ENCODE data around the gene VILL. TPM values are rescaled to one million over a fixed set of nuclear protein-coding genes. Genes with fewer than 3 reads are reported as not detected.

The VILL gene
- total and polyA plus RNA-seq, 2 experiments from 2014 or later: 0.75 to 3.4 TPM

DNA sequence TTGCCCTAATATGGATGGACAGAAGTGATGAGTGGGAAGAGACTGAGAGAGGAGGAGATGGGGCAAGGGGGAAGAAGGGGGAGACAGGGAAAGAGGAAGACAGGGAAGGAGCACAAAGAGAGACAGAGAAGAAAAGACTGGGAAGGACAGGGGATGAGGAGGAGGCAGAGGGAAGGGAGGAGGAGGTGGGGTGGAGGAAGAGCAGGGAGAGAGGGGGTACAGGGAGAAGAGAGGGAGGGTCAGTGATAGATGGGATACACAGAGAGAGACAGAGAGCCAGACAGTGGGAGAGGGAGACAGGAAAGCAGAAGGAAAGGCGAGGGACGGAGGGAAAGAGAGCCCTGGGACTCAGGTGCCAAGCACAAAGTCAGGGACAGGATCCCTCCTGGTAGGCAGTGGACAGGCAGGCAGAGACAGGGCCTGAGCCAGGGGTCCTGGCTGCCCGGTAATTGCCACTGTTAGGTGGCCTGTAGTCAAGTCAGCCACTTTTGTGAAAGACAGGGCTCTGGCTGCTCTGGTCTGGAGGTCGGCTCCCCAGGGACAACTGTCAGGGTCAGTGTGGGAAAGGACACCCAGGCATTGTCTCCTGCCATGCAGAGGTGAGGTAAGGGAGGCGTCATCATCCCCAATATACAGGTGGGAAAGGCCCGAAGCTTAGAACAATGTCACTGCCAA is 9.8 kb downstream of the VILL start:
- Histone ChIP-seq H3K4me1 (ENCODE audit: low read depth) (no peaks in the 10 kb centered on the region), H3K4me3 (no peak overlapping the region), H3K36me3 (no peaks in the 10 kb centered on the region), H3K27me3 (no peaks in the 10 kb centered on the region), H3K27ac (no peak overlapping the region), H3K9me3 (ENCODE audit: low read depth) (no peaks in the 10 kb centered on the region)
- no peak for DNase-seq (ENCODE audit: low read depth in 1 of 2, low spot score in 1 of 2)
- TF ChIP-seq, protein P1, sequence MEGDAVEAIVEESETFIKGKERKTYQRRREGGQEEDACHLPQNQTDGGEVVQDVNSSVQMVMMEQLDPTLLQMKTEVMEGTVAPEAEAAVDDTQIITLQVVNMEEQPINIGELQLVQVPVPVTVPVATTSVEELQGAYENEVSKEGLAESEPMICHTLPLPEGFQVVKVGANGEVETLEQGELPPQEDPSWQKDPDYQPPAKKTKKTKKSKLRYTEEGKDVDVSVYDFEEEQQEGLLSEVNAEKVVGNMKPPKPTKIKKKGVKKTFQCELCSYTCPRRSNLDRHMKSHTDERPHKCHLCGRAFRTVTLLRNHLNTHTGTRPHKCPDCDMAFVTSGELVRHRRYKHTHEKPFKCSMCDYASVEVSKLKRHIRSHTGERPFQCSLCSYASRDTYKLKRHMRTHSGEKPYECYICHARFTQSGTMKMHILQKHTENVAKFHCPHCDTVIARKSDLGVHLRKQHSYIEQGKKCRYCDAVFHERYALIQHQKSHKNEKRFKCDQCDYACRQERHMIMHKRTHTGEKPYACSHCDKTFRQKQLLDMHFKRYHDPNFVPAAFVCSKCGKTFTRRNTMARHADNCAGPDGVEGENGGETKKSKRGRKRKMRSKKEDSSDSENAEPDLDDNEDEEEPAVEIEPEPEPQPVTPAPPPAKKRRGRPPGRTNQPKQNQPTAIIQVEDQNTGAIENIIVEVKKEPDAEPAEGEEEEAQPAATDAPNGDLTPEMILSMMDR (IDR thresholded peaks at IDR 0.05; ENCODE audit: low read depth, low read length): no peak

DNA sequence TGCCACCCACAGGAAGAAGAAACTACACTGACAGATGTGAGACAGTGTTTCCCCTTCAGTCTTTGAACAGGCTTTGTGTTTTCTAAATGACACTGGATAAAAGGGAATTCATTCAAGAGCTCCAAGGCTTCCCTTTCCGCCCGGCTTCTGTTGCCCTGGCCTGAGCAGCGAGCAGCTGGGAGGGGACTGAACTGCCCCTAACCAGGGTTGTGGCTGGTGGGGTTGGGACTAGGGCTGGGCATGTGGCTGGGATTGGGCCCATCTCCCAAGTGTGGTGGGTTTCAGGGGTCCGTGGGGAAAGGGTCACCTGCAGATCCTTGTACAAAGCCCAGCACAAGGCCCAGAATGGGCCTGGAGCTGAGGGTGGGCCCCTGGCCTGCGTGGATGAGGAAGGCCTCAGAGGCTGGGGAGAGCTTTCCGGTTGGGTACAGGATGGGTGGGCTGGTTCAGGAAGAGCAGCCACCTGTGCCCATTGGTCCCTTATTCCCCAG is 10.4 kb downstream of the VILL start:
- TF ChIP-seq, protein P1 (IDR thresholded peaks at IDR 0.05; ENCODE audit: low read depth, low read length): no peak
- no peak overlapping the region for H3K4me3 ChIP-seq
- DNase-seq (ENCODE audit: low read depth in 1 of 2, low spot score in 1 of 2): no peak
- H3K27me3 ChIP-seq: no peaks in the 10 kb centered on the region
- H3K27ac ChIP-seq: no peak overlapping the region
- no peaks in the 10 kb centered on the region for H3K36me3 ChIP-seq
- no peaks in the 10 kb centered on the region for H3K4me1 ChIP-seq (ENCODE audit: low read depth)
- no peaks in the 10 kb centered on the region for H3K9me3 ChIP-seq (ENCODE audit: low read depth)

DNA sequence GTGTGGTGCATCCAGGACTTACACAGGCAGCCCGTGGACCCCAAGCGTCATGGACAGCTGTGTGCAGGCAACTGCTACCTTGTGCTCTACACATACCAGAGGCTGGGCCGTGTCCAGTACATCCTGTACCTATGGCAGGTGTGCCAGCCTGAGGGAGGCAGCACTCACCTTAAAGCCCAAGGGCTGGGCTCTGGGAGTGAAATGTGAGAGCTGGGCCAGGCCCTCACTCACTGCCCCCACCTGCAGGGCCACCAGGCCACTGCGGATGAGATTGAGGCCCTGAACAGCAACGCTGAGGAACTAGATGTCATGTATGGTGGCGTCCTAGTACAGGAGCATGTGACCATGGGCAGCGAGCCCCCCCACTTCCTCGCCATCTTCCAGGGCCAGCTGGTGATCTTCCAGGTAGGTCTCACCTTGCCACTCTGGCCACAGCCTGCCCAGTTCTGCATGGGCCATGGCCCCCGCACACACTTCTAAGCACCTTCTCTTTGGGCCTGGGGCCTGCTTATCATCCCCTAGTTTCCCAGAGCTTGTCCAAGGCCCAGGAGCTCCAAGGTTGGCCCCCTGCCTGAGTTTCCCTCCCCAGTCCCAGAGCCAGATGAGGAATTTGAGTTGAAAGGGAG is 11.0 kb downstream of the VILL start:
- no peak for DNase-seq (ENCODE audit: low read depth in 1 of 2, low spot score in 1 of 2)
- TF ChIP-seq, protein P1 (IDR thresholded peaks at IDR 0.05; ENCODE audit: low read depth, low read length): no peak
- H3K27me3 ChIP-seq: no peaks in the 10 kb centered on the region

DNA sequence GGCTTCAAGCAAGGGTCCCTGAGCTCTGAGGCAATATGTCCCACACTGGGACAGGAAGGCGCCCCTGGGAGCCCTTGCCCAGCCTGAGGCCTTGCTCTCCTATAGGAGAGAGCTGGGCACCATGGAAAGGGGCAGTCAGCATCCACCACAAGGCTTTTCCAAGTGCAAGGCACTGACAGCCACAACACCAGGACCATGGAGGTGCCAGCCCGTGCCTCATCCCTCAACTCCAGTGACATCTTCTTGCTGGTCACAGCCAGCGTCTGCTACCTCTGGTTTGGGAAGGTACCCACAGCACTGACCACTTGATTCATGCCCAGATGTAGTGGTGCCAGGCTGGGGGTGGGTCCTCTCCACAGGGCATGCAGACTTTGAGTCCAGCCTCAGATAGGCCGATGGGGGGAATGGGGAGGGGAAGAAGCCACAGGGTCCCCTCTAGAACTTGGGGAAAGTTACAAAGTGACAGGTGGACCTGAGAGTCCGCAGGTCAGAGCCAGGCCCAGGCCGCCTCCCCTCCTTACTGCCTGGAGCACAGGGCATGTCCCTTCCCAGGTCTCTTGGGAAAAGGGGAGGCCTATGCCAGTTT is 11.8 kb downstream of the VILL start:
- DNase-seq (ENCODE audit: low read depth in 1 of 2, low spot score in 1 of 2): no peak
- Histone ChIP-seq H3K4me3 (no peak overlapping the region), H3K36me3 (no peaks in the 10 kb centered on the region), H3K4me1 (ENCODE audit: low read depth) (no peaks in the 10 kb centered on the region), H3K27ac (no peak overlapping the region), H3K9me3 (ENCODE audit: low read depth) (no peaks in the 10 kb centered on the region), H3K27me3 (no peaks in the 10 kb centered on the region)
- TF ChIP-seq, protein P1 (IDR thresholded peaks at IDR 0.05; ENCODE audit: low read depth, low read length): no peak

More for the DNA sequence above, 11.0 kb downstream of the VILL start:
- no peak overlapping the region for H3K27ac ChIP-seq
- no peaks in the 10 kb centered on the region for H3K4me1 ChIP-seq (ENCODE audit: low read depth)
- H3K9me3 ChIP-seq (ENCODE audit: low read depth): no peaks in the 10 kb centered on the region
- H3K4me3 ChIP-seq: no peak overlapping the region
- H3K36me3 ChIP-seq: no peaks in the 10 kb centered on the region

DNA sequence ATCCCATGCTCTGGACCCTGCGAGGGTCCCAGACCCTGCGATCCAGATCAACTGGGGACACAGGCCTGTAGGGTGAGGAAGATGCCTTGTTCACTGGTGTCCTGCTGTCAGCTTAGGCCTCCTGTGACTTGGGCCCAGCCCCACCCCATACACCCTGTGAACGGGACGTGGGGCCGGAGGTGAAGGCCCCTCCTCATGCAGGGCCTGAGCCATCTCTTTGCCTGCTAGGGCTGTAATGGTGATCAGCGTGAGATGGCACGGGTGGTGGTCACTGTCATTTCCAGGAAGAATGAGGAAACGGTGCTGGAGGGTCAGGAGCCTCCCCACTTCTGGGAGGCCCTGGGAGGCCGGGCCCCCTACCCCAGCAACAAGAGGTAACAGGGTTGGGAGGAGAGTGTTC is 12.4 kb downstream of the VILL start:
- no peak overlapping the region for H3K27ac ChIP-seq
- TF ChIP-seq, protein P1 (IDR thresholded peaks at IDR 0.05; ENCODE audit: low read depth, low read length): no peak
- H3K27me3 ChIP-seq: no peaks in the 10 kb centered on the region
- H3K9me3 ChIP-seq (ENCODE audit: low read depth): no peaks in the 10 kb centered on the region
- DNase-seq (ENCODE audit: low read depth in 1 of 2, low spot score in 1 of 2): no peak
- no peaks in the 10 kb centered on the region for H3K4me1 ChIP-seq (ENCODE audit: low read depth)
- H3K36me3 ChIP-seq: no peaks in the 10 kb centered on the region
- H3K4me3 ChIP-seq: no peak overlapping the region
